Spleen (tissue), 11 donors: ENCODE results near the gene MECR. TPM values are rescaled to one million over a fixed set of nuclear protein-coding genes. Genes with fewer than 3 reads are reported as not detected.

Source experiments
- DNase-seq: peaks from one replicate; pipeline ENCODE4 v3.0.0-alpha.2; 2020
- H3K27ac ChIP-seq, 8 donors: fragments of 200-600 bp; sonication (generic) in 7 of 8; 1 replicate in 4 of 8; 2 replicates in 4 of 8; pipeline versions ENCODE4 v1.5.0 to v1.8.0; 2016 to 2021; ENCODE audit warnings: inconsistent platforms in 4 of 8, mild to moderate bottlenecking in 4 of 8, moderate library complexity in 1 of 8
- H3K27me3 ChIP-seq, 7 donors: fragments of 200-600 bp; sonication (generic) in 6 of 7; replicated peaks in 1 of 7; 1 replicate in 4 of 7; 2 replicates in 3 of 7; pipeline versions ENCODE4 v1.5.0 to v1.8.0; 2016 to 2021; ENCODE audit warnings: inconsistent platforms in 3 of 7, mild to moderate bottlenecking in 1 of 7
- H3K36me3 ChIP-seq, 6 donors: fragments of 200-600 bp; sonication (generic) in 5 of 6; 1 replicate in 4 of 6; 2 replicates in 2 of 6; pipeline versions ENCODE4 v1.5.0 to v1.8.0; 2016 to 2021; ENCODE audit warnings: inconsistent platforms in 2 of 6
- H3K4me1 ChIP-seq, 6 donors: fragments of 200-600 bp; sonication (generic) in 5 of 6; 1 replicate in 3 of 6; 2 replicates in 3 of 6; pipeline versions ENCODE4 v1.5.0 to v1.8.0; 2016 to 2021; ENCODE audit warnings: inconsistent platforms in 3 of 6
- H3K4me3 ChIP-seq, 8 donors: fragments of 200-600 bp; sonication (generic) in 7 of 8; 1 replicate in 4 of 8; 2 replicates in 4 of 8; pipeline versions ENCODE4 v1.5.0 to v1.8.0; 2016 to 2021; ENCODE audit warnings: inconsistent platforms in 4 of 8, mild to moderate bottlenecking in 4 of 8, moderate library complexity in 2 of 8
- H3K9me3 ChIP-seq, 8 donors: fragments of 200-600 bp; sonication (generic) in 7 of 8; 1 replicate in 4 of 8; 2 replicates in 4 of 8; pipeline versions ENCODE4 v1.5.0 to v1.8.0; 2016 to 2021; ENCODE audit warnings: inconsistent platforms in 4 of 8
- CTCF ChIP-seq, 11 experiments: fragments of 200-600 bp in 7 of 11; fragments of 450-650 bp in 4 of 11; sonication (generic) in 4 of 11; IDR thresholded peaks in 8 of 11; conservative IDR thresholded peaks in 3 of 11; 1 replicate in 7 of 11; 2 replicates in 4 of 11; pipeline versions ENCODE4 v1.4.0 to v1.8.0; 2016 to 2021; ENCODE audit warnings: antibody characterized with exemption in 11 of 11, inconsistent platforms in 4 of 11, mild to moderate bottlenecking in 1 of 11
- POLR2A ChIP-seq, 3 donors: fragments of 450-650 bp; IDR thresholded peaks; one replicate each; pipeline ENCODE4 v1.5.1; 2017; ENCODE audit warnings: antibody characterized with exemption in 3 of 3, mild to moderate bottlenecking in 1 of 3
- POLR2AphosphoS5 ChIP-seq, 3 donors: sonication (generic); formaldehyde crosslinking; IDR thresholded peaks; one replicate each; pipeline ENCODE4 v1.5.1; 2017; ENCODE audit warnings: antibody characterized with exemption in 3 of 3
- whole genome bisulfite sequencing, 5 donors: extraction: QIAGEN DNeasy Blood & Tissue Kit in 3 of 5; methylation state at CpG; one replicate each; pipeline versions ENCODE4 v1.1.5 to v1.1.7; 2013 to 2018; 5-methylcytosine and 5-hydroxymethylcytosine counted together
- intact Hi-C: fragments of 100-400 bp; cut with DNase I; formaldehyde crosslinking; loops from one replicate; pipeline ENCODE4 v1.15.0; 2023; ENCODE audit warnings: low total_unique reads
- polyA plus RNA-seq, 3 donors: library from polyadenylated mRNA; stranded (reverse); fragments of 200-250 nt; gene quantifications; one replicate each; pipeline ENCODE4 v1.2.1, GENCODE V29; 2013
- total RNA-seq, 7 donors: library from RNA; depleted of rRNA in 3 of 7; stranded (reverse); fragments of >200 nt in 3 of 7; fragmentation: NEBNext Ultra II Directional in 4 of 7; extraction: Animal tissue kit (Norgen Biotek cat#: 25700) in 4 of 7; gene quantifications; one replicate each; pipeline versions ENCODE4 v1.1.0 to v1.2.1, GENCODE V29; 2016 to 2021
- donor health status: healthy with polysubstance abuse.
- donor health status: DM: no; HTN: no; CAD: no; lungs with moderate emphysema.
- donor health status: DM: no; HTN: no; CAD: no.
- donor health status: Bipolar disorder and iron deficiency.
- donor health status: healthy.
- donor health status: DM: no; HTN: no; CAD: no.
- donor health status: DM: yes; HTN: yes; CAD: no.

MECR gene
- total and polyA plus RNA-seq, 10 donors = 6.4 to 25.4 (median 14.7) TPM

DNA sequence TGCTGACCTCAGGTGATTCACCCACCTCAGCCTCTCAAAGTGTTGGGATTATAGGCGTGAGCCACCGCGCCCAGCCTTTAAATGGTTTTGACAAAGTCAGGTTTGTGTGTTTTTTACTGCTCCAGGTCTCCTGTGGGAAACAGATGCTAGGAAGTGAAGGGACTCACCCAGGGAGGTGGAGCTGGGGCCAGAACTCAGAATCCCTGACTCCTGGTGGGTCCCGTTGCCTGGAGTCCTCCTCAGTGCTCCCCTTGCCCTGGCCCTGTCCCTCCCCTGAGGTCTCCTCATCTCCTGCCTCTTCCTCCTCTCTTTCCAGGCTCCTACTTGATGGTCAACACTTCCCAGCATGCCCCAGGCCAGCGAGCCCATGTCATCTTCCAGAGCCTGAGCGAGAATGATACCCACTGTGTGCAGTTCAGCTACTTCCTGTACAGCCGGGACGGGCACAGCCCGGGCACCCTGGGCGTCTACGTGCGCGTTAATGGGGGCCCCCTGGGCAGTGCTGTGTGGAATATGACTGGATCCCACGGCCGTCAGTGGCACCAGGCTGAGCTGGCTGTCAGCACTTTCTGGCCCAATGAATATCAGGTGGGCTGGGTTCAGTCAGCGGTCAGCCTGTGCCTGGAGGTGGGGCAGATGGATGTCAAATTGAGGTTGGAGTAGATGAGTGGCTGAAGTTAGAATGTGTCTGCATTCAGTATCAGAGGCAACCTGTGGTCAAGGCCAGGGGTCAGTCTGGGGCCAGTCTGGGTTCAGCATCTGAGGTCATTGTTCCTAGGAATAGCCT, 27.6 kb upstream of the MECR start:
- 75 to 91% (median 85%) methylated on average over 9 to 16 of the region's 16 CpGs for WGBS, 5 donors
- H3K4me1 ChIP-seq = peaks cover 7 to 25% (median 16%) of the 10 kb centered on the region in 6 donors
- no peaks in the 10 kb centered on the region for H3K9me3 ChIP-seq
- peaks cover 0 to 63% (median 38%) of the 10 kb centered on the region in 7 donors for H3K27me3 ChIP-seq
- no peak overlapping the region for H3K4me3 ChIP-seq
- no peak for DNase-seq
- H3K27ac ChIP-seq = no peak overlapping the region
- no peaks in the 10 kb centered on the region for H3K36me3 ChIP-seq
- TF ChIP-seq CTCF (IDR thresholded peaks at IDR 0.05 in 8 of 11, conservative IDR thresholded peaks at IDR 0.05 in 3 of 11) = no peak
- no peak for TF ChIP-seq POLR2AphosphoS5 (IDR thresholded peaks at IDR 0.05)
- no peak for TF ChIP-seq POLR2A (IDR thresholded peaks at IDR 0.05)
- intact Hi-C loops = no loop called here

DNA sequence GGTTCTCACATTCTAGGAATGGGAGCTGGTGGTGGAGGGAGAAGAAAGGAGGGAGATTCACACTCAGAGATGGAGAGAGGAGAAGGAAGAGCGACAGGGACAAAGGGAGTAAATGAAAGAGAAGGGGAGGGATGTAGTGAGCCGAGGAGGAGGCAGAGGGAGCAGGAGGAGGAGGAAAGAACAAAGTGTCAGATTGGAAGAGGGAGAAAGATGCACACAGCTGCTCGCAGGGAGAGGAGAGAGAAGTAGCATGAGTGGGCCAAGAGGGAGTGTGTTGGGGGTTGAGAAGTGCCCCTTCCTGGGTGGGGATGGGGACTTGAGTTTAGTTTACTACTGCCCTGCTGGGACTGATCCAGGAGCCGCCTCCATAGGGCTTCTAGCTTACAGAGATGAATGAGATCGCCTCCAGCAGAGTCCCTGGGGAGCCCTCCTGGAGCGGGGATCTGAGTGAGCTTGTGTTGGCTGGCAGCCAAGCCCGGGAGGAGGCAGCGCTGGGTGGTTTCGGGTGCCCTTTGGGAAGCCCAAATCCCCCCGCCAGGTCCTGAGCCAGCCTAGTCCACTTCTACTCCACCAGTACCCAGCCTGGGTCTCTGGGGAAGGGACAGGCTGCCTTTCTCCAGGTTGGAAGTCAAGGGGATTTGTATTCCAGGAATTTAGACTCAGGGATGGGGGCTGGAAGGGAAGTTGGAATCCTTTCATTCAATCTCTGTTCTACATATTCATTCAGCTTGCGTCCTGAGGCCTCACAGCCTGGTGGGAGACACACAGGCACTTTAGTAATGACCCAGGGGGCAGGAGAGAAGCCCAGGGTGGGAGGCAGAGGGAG, 26.5 kb upstream of the MECR start:
- no peaks in the 10 kb centered on the region for H3K36me3 ChIP-seq
- peaks cover 0 to 51% (median 38%) of the 10 kb centered on the region in 7 donors for H3K27me3 ChIP-seq
- no peak overlapping the region for H3K4me3 ChIP-seq
- intact Hi-C loops = no loop called here
- peaks cover 7 to 25% (median 16%) of the 10 kb centered on the region in 6 donors for H3K4me1 ChIP-seq
- 45 to 63% (median 53%) methylated on average over 8 to 11 of the region's 11 CpGs for WGBS, 5 donors
- DNase-seq = peak; percentile 20
- TF ChIP-seq CTCF (IDR thresholded peaks at IDR 0.05 in 8 of 11, conservative IDR thresholded peaks at IDR 0.05 in 3 of 11) (no peak), POLR2AphosphoS5 (IDR thresholded peaks at IDR 0.05) (no peak), POLR2A (IDR thresholded peaks at IDR 0.05) (no peak)
- H3K9me3 ChIP-seq = no peaks in the 10 kb centered on the region
- no peak overlapping the region for H3K27ac ChIP-seq

DNA sequence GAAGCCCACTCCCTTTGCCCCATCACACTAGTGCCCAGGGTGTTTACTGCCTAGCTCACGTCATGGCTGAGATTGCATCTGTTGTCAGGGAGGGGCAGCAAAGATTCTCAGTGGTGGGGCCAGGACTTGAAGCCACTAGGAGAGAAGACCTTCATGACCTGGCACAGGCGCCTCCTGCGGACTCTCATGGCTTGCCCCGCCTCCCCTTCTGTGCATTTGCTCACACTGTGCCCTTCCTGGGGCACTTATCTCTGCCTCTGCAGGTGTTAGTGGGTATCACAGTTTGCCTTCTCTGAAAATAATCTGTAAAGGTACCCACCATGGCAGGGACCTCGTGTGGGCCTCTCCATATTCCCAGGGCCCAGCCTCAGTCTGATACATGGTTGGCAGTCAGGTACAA, 25.7 kb upstream of the MECR start:
- WGBS, 5 donors = 64 to 75% (median 68%) methylated on average over 5 of the region's 5 CpGs

More for the DNA sequence above, 25.7 kb upstream of the MECR start:
- intact Hi-C loops = no loop called here
- Histone ChIP-seq H3K4me3 (no peak overlapping the region), H3K27ac (no peak overlapping the region), H3K9me3 (no peaks in the 10 kb centered on the region), H3K27me3 (peaks cover 0 to 47% (median 35%) of the 10 kb centered on the region in 7 donors), H3K4me1 (peaks cover 7 to 25% (median 16%) of the 10 kb centered on the region in 6 donors), H3K36me3 (no peaks in the 10 kb centered on the region)
- DNase-seq = peak; percentile 30
- TF ChIP-seq POLR2AphosphoS5 (IDR thresholded peaks at IDR 0.05) = no peak
- TF ChIP-seq POLR2A (IDR thresholded peaks at IDR 0.05) = no peak
- no peak for TF ChIP-seq CTCF (IDR thresholded peaks at IDR 0.05 in 8 of 11, conservative IDR thresholded peaks at IDR 0.05 in 3 of 11)
